ENCODE results near the gene TNFSF8. TPM values are rescaled to one million over a fixed set of nuclear protein-coding genes. Genes with fewer than 3 reads are reported as not detected.

Gene TNFSF8
- total and polyA plus RNA-seq, 9 of the 15 experiments (the other 6 are each of a cell fraction or from before 2014, with no cell fraction given) = 0.09 TPM; not detected in 8

DNA sequence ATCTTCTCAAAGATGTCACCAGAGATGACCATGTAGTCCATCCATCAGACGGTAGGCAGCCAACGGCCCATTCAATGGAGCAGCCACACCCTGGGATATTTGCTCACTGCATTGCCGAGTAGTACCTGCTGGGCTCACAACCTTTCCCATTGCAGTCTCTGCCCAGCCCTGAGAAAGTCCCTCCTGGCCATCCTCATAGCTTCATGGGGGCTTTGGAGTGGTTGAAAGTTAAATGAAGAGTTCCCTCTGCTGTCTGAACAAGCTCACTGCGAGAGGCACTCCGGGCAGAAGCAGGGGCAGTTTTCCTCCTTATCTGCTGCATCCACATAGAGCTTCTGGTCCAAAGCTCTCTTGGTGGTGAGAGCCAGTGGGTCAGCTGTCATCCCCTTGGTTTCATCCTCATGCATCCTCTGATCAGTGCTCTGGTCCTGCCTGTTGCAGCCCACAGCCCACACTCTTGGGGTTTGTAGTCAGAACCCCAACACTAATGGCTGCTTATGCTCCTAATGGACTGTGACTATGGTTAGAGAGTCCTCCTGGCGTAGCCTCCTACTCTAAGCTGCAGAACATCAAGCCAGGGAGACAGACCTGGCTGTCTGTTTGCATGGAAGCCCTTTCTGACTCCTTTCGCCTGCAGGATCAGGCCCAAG lies 23.3 kb downstream of the TNFSF8 start (continued):
- TF ChIP-seq BDP1 (IDR thresholded peaks at IDR 0.05; ENCODE audit: insufficient read depth, insufficient read length) (no peak), SMC3 (conservative IDR thresholded peaks at IDR 0.05; ENCODE audit: insufficient read depth, low read depth, low read length) (peak; percentile 32; the same call in 1 of the 2 replicates), GATAD2B (IDR thresholded peaks at IDR 0.05; ENCODE audit: borderline replicate concordance) (no peak), STAT5B (CRISPR knock-in tag; IDR thresholded peaks at IDR 0.05) (no peak), ZNF444 (CRISPR knock-in tag; IDR thresholded peaks at IDR 0.05) (no peak), MEF2D (tag; conservative IDR thresholded peaks at IDR 0.05; ENCODE audit: low read depth) (no peak), RAD21 (CRISPR knock-in tag; conservative IDR thresholded peaks at IDR 0.05 in 1 of 2, IDR thresholded peaks at IDR 0.05 in 1 of 2) (peak; percentile 54 to 66), CBX1 (IDR thresholded peaks at IDR 0.05; ENCODE audit: low read depth) (no peak), CBX2 (IDR thresholded peaks at IDR 0.05; ENCODE audit: insufficient read depth, low read length, poor library complexity, severe bottlenecking) (no peak), COPS2 (conservative IDR thresholded peaks at IDR 0.05) (no peak)
- TF ChIP-seq, protein P1, sequence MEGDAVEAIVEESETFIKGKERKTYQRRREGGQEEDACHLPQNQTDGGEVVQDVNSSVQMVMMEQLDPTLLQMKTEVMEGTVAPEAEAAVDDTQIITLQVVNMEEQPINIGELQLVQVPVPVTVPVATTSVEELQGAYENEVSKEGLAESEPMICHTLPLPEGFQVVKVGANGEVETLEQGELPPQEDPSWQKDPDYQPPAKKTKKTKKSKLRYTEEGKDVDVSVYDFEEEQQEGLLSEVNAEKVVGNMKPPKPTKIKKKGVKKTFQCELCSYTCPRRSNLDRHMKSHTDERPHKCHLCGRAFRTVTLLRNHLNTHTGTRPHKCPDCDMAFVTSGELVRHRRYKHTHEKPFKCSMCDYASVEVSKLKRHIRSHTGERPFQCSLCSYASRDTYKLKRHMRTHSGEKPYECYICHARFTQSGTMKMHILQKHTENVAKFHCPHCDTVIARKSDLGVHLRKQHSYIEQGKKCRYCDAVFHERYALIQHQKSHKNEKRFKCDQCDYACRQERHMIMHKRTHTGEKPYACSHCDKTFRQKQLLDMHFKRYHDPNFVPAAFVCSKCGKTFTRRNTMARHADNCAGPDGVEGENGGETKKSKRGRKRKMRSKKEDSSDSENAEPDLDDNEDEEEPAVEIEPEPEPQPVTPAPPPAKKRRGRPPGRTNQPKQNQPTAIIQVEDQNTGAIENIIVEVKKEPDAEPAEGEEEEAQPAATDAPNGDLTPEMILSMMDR (IDR thresholded peaks at IDR 0.05 in 2 of 3, conservative IDR thresholded peaks at IDR 0.05 in 1 of 3; ENCODE audit: insufficient read depth in 2 of 3, low read depth in 1 of 3, low read length in 3 of 3) = peak; percentile 14 to 54 (median 40); a peak in 5 of 6 replicates
- TF ChIP-seq, protein P2, sequence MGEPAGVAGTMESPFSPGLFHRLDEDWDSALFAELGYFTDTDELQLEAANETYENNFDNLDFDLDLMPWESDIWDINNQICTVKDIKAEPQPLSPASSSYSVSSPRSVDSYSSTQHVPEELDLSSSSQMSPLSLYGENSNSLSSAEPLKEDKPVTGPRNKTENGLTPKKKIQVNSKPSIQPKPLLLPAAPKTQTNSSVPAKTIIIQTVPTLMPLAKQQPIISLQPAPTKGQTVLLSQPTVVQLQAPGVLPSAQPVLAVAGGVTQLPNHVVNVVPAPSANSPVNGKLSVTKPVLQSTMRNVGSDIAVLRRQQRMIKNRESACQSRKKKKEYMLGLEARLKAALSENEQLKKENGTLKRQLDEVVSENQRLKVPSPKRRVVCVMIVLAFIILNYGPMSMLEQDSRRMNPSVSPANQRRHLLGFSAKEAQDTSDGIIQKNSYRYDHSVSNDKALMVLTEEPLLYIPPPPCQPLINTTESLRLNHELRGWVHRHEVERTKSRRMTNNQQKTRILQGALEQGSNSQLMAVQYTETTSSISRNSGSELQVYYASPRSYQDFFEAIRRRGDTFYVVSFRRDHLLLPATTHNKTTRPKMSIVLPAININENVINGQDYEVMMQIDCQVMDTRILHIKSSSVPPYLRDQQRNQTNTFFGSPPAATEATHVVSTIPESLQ (CRISPR knock-in tag; IDR thresholded peaks at IDR 0.05) = no peak
